Measurements from ENCODE around the gene EHMT2.

- no peak for TF ChIP-seq EZH2 (IDR thresholded peaks at IDR 0.05; ENCODE audit: low read length, missing control alignments)
- TF ChIP-seq, protein P1, sequence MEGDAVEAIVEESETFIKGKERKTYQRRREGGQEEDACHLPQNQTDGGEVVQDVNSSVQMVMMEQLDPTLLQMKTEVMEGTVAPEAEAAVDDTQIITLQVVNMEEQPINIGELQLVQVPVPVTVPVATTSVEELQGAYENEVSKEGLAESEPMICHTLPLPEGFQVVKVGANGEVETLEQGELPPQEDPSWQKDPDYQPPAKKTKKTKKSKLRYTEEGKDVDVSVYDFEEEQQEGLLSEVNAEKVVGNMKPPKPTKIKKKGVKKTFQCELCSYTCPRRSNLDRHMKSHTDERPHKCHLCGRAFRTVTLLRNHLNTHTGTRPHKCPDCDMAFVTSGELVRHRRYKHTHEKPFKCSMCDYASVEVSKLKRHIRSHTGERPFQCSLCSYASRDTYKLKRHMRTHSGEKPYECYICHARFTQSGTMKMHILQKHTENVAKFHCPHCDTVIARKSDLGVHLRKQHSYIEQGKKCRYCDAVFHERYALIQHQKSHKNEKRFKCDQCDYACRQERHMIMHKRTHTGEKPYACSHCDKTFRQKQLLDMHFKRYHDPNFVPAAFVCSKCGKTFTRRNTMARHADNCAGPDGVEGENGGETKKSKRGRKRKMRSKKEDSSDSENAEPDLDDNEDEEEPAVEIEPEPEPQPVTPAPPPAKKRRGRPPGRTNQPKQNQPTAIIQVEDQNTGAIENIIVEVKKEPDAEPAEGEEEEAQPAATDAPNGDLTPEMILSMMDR (conservative IDR thresholded peaks at IDR 0.05 in 1 of 2, IDR thresholded peaks at IDR 0.05 in 1 of 2; ENCODE audit: low read depth in 1 of 2, low read length in 2 of 2): no peak
These were observed 36.0 kb upstream of the EHMT2 start for GRCh38 chr6:31933537-31933936.
